ENCODE data around the gene DNTT. TPM values are rescaled to one million over a fixed set of nuclear protein-coding genes. Genes with fewer than 3 reads are reported as not detected.
"Not testable (repeated sequence)": the region's sequence is repeated elsewhere in the genome, so short reads cannot be mapped to it uniquely, and the experiment has no call there.

The DNTT gene
- polyA plus RNA-seq, 3 donors = not detected

GRCh38 chr10:96297486-96297885, 6.7 kb upstream of the DNTT start:
- 96 to 98% (median 96%) methylated on average over 2 of the region's 2 CpGs for WGBS, 3 donors
- H3K27ac ChIP-seq (ENCODE audit: low read depth, low read length) = no peak overlapping the region

DNA sequence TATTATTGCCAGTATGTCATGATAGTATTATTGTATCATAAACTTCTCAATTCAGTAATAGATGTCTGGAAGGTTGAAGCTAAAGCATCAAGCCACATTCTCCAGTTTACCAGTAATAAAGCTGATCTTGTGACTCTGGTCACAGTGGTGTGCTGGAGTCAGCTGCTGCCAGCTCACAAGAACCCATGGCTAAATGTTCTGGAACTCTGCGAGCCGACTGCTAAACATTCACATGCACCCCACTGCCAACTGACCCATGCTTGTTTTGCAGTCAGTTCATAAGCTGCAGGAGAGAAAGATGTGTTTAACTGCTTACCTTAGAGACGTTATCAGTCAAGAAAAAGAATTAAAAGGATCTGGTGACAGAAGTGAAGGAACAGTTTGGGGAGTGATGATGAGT, 5.9 kb upstream of the DNTT start:
- no peak overlapping the region for H3K27ac ChIP-seq (ENCODE audit: low read depth, low read length)
- WGBS, 3 donors = 79 to 91% (median 82%) methylated on average over 3 of the region's 3 CpGs

DNA sequence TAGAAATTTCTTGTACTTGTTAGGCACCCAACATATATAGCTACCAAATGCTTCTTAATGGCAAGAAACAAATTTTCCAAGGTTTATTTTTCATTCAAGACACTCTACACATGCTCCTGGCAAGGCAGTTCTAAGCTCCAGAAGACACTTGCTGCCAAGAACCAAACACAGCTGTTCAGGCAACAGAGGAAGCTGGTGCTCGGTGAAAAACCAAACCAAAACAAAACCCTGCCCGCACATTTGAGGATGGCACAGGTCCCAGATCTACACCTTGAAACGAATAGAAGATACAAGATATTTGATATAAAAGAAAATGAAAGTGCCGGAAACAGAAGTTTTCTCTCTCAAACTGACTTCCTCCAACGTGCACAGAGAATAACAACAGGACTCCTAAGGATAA, 4.9 kb upstream of the DNTT start:
- WGBS, 3 donors = 21 to 30% (median 24%) methylated on average over 5 of the region's 5 CpGs
- no peak overlapping the region for H3K27ac ChIP-seq (ENCODE audit: low read depth, low read length)

DNA sequence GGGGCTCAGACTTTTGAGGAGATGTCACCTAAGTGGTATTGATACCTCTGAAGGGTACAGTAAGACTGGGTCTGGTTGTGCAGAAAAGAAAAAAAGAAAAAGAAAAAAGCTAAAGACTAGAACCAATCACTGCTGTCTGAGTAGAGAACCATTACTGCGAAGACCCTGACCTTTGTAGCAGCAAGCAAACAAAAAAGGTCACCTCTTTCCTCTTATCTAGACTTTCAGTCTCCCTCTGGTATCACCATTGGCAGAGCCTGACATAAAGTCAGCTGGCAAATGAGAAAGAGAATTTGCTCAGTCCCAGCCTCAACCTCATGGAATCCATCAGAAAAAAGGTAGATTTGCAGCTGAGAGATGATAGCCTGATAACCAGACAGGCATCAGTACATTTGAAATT, 2.6 kb upstream of the DNTT start:
- WGBS, 3 donors = 25 to 73% (median 51%) methylated on average over 1 of the region's 1 CpG
- H3K27ac ChIP-seq (ENCODE audit: low read depth, low read length) = no peak overlapping the region

GRCh38 chr10:96305019-96305418, 785 bp downstream of the DNTT start:
- no peak overlapping the region for H3K27ac ChIP-seq (ENCODE audit: low read depth, low read length)
- 85 to 95% (median 91%) methylated on average over 3 of the region's 3 CpGs for WGBS, 3 donors

- H3K27ac ChIP-seq (ENCODE audit: low read depth, low read length) = no peak overlapping the region
- 44 to 68% (median 46%) methylated on average over 8 of the region's 8 CpGs for WGBS, 3 donors
Observed at GRCh38 chr10:96306516-96306915, 2.3 kb downstream of the DNTT start.

GRCh38 chr10:96308854-96309253, 4.6 kb downstream of the DNTT start:
- 70 to 76% (median 72%) methylated on average over 4 of the region's 4 CpGs for WGBS, 3 donors

DNA sequence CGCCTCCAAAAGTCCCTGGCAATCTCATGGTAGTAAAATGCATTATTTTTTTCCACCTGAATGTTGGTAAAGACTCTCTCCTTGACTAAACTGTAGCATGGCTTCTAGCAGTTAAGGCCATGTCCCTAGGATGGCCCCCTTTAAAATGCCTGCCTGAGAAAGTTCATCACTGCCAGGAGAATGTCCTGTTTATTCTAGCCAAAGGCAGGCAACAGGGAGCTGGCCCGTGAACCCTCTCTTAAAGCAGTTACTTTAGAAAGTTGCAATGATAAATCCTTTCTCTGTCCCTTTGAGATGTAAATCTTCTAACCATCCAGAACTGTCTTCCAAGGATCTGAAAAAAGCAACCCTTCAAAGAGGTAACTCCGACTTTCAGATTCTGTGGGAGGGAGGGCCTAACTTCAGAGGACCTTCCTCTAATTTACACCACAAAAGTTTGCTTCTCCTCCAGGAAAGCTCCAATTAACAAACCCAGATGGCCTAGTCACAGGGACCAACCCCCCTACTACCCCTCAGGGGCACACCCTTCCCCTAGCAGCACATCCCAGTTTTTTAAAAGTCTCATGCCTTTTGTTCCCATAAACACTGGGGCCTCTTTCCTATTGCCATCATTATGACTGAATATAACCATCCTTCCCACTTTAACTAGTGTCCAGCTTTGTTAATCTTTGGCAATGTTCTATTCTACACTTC, 5.5 kb downstream of the DNTT start:
- H3K27ac ChIP-seq (ENCODE audit: low read depth, low read length) = no peak overlapping the region
- 46 to 73% (median 50%) methylated on average over 3 of the region's 3 CpGs for WGBS, 3 donors

More at GRCh38 chr10:96308854-96309253, 4.6 kb downstream of the DNTT start:
- H3K27ac ChIP-seq (ENCODE audit: low read depth, low read length) = not testable (repeated sequence)

DNA sequence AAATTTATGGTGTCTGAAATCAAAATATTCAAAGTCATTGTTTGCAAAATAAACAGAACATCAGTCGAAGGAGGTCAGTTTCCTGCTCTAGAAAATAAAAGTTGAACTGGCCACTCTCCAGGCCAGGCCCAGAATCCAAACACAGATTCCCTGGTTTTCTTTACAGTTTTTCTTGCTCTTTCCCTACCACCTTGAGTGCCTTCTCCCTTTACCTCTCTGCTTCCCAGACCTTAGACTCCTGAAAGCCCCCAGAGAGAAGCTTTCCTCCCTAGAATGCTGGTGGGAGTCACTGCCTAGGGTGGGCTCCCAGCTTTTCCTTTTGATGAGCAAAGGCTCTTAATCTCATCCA, 6.1 kb downstream of the DNTT start:
- WGBS, 3 donors = 14 to 29% (median 25%) methylated on average over 1 of the region's 1 CpG
- H3K27ac ChIP-seq (ENCODE audit: low read depth, low read length) = no peak overlapping the region

GRCh38 chr10:96311180-96311715, 7.0 kb downstream of the DNTT start:
- H3K27ac ChIP-seq (ENCODE audit: low read depth, low read length) = no peak overlapping the region
- WGBS, 3 donors = 76 to 81% (median 80%) methylated on average over 3 of the region's 3 CpGs

- 77 to 82% (median 77%) methylated on average over 2 of the region's 2 CpGs for WGBS, 3 donors
- H3K27ac ChIP-seq (ENCODE audit: low read depth, low read length) = no peak overlapping the region
Observed at GRCh38 chr10:96313344-96313743, 9.1 kb downstream of the DNTT start.

- WGBS, 3 donors = 79 to 81% (median 81%) methylated on average over 4 of the region's 4 CpGs
- H3K27ac ChIP-seq (ENCODE audit: low read depth, low read length) = no peak overlapping the region
Observed at GRCh38 chr10:96317067-96317833, 13.0 kb downstream of the DNTT start.

- 30 to 40% (median 34%) methylated on average over 3 of the region's 3 CpGs for WGBS, 3 donors
- no peak overlapping the region for H3K27ac ChIP-seq (ENCODE audit: low read depth, low read length)
Observed at GRCh38 chr10:96319754-96320474, 15.7 kb downstream of the DNTT start.

GRCh38 chr10:96321822-96322221, 17.6 kb downstream of the DNTT start:
- 56 to 62% (median 56%) methylated on average over 5 of the region's 5 CpGs for WGBS, 3 donors
- H3K27ac ChIP-seq (ENCODE audit: low read depth, low read length) = no peak overlapping the region

DNA sequence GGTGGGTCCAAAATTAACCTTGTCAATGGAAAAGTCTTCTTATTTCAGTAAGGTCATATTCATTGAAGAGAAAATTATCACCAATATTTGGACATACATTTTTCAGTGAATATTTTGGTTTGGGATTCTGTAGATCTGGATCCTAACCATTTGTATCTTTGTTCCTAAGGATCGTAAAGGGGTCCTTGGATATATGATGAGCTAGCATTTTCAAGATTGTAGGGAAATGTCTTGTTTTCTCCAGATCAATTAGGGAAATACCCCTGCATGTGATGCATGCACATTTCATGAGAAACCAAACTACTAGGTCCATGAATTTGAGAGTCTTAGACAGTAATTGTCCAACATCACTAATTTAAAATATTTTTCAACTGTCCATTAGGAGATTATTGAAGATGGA, 18.0 kb downstream of the DNTT start:
- 83 to 97% (median 84%) methylated on average over 1 of the region's 1 CpG for WGBS, 3 donors
- H3K27ac ChIP-seq (ENCODE audit: low read depth, low read length) = no peak overlapping the region

DNA sequence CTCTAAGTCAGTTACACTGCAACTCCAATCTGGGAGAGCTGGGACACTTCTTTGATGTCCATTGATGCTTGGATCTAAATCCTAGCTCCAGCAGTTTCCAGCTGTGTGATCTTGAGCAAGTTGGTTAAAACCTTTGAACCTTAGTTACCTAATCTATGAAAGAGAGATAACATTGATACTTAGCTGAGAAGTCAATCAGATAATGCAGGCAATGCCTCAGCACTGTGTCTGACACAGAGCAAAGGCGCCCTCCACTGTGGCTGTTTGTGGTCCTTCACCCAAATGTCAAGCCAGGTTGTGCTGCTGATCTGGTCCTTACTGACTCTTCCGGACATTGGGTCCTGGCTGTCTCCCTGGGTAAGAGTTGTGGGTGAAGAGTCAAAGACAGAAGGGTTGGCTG, 20.2 kb downstream of the DNTT start:
- 66 to 87% (median 86%) methylated on average over 2 of the region's 2 CpGs for WGBS, 3 donors
- no peak overlapping the region for H3K27ac ChIP-seq (ENCODE audit: low read depth, low read length)

- no peak overlapping the region for H3K27ac ChIP-seq (ENCODE audit: low read depth, low read length)
- 69 to 81% (median 78%) methylated on average over 4 of the region's 4 CpGs for WGBS, 3 donors
Observed at GRCh38 chr10:96325719-96326373, 21.6 kb downstream of the DNTT start.

DNA sequence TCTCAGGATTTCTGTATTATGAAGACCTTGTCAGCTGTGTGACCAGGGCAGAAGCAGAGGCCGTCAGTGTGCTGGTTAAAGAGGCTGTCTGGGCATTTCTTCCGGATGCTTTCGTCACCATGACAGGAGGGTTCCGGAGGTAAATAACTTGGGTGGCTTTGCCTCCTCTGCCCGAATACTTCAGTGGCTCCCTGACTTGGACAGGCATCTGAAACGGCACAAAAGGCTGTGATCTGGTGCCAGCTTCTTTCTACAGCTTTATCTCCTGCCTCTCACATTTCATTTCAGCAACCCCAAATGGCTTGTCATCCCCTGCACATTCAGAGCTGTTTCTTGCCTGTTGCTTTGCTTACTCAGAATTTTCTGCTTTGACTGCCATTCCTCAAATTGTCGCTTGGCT, 23.2 kb downstream of the DNTT start:
- H3K27ac ChIP-seq (ENCODE audit: low read depth, low read length) = no peak overlapping the region
- 74 to 82% (median 79%) methylated on average over 7 of the region's 7 CpGs for WGBS, 3 donors

DNA sequence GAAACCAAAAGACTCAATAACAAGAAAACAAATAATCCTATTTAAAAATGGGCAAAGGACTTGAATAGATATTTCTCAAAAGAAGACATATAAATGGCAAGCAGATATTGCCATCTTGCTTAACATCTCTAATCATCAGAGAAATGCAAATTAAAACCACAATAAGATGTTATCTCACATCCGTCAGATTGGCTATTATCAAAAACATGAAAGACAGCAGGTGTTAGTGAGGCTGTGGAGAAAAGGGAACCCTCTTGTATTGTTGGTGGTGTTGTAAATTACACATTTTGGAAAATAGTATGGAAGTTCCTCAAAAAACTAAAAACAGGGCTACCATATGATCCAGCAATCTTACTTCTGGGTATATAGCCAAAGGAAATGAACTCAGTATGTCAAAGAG, 28.9 kb downstream of the DNTT start:
- H3K27ac ChIP-seq (ENCODE audit: low read depth, low read length) = no peak overlapping the region
- 42 to 79% (median 57%) methylated on average over 1 of the region's 1 CpG for WGBS, 3 donors
